Tibial artery (tissue), 4 donors: ENCODE results near the gene CFLAR.
"Not testable (repeated sequence)": the region's sequence is repeated elsewhere in the genome, so short reads cannot be mapped to it uniquely, and the experiment has no call there.

ENCODE experiments used
- DNase-seq, 2 donors: peaks; one replicate each; pipeline ENCODE4 v3.0.0-alpha.2; 2019
- H3K27ac ChIP-seq, 2 donors: fragments of 200-600 bp; sonication (generic) in 1 of 2; 1 replicate in 1 of 2; 2 replicates in 1 of 2; pipeline ENCODE4 v1.5.1; 2018 to 2019; ENCODE audit warnings: mild to moderate bottlenecking in 1 of 2
- H3K27me3 ChIP-seq, 2 donors: fragments of 200-600 bp; sonication (generic) in 1 of 2; one replicate each; pipeline versions ENCODE4 v1.5.1 to v1.6.0; 2016 to 2019
- H3K36me3 ChIP-seq, 3 donors: fragments of 200-600 bp; sonication (generic) in 2 of 3; one replicate each; pipeline ENCODE4 v1.5.1; 2016 to 2019; ENCODE audit warnings: mild to moderate bottlenecking in 2 of 3
- H3K4me1 ChIP-seq, 4 donors: fragments of 200-600 bp; sonication (generic) in 2 of 4; 1 replicate in 3 of 4; 2 replicates in 1 of 4; pipeline ENCODE4 v1.5.1; 2016 to 2019
- H3K4me3 ChIP-seq, 2 donors: fragments of 200-600 bp; sonication (generic) in 1 of 2; 1 replicate in 1 of 2; 2 replicates in 1 of 2; pipeline ENCODE4 v1.5.1; 2018 to 2019; ENCODE audit warnings: mild to moderate bottlenecking in 2 of 2
- H3K9me3 ChIP-seq, 3 donors: fragments of 200-600 bp; sonication (generic) in 1 of 3; one replicate each; pipeline ENCODE4 v1.5.1; 2016 to 2019
- intact Hi-C: fragments of 100-400 bp; cut with DNase I; formaldehyde crosslinking; loops from one replicate; pipeline ENCODE4 v1.15.0; 2023; ENCODE audit warnings: low total_unique reads
- TF ChIP-seq, protein P1 (sequence below), 2 experiments: fragments of 200-600 bp in 1 of 2; fragments of 450-650 bp in 1 of 2; IDR thresholded peaks; one replicate each; pipeline ENCODE4 v1.5.1; 2017 to 2019; ENCODE audit warnings: antibody characterized with exemption in 2 of 2, mild to moderate bottlenecking in 1 of 2, moderate library complexity in 1 of 2

CFLAR gene

DNA sequence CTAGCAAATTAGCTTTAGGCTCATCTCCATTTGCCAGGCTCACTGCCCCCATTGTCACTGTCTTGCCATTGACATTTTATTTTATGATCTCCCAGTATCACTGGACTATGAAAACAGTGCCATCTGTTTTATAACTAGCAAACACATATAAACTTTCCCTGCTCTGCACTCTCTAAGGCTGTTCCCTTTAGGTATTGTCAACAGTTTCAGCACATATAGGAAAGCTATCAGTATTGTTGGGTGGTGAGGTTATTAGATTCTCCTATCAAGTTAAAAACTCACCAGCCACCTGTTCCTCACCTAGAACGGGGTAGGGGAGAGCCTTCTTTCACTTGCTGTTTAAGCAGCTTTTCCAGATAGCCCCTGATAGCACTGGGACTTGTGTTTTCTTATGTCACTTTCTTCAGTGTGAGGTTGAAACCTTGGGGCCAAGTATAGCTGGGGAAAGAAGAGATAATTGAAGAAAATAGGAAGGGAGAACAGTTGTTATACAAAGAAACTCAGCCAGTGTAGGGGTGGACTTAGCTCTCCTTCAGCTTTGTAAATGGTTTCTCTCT, 32.5 kb downstream of the CFLAR start:
- no peaks in the 10 kb centered on the region for H3K9me3 ChIP-seq
- H3K27me3 ChIP-seq = no peaks in the 10 kb centered on the region
- no peak for DNase-seq
- H3K36me3 ChIP-seq = peaks cover 66 to 80% (median 79%) of the 10 kb centered on the region in 3 donors
- intact Hi-C loops = no loop called here
- H3K4me1 ChIP-seq = peaks cover 0 to 20% (median 12%) of the 10 kb centered on the region in 4 donors
- H3K27ac ChIP-seq = peak overlapping the region in 1 of 2 donors; percentile 10
- TF ChIP-seq, protein P1, sequence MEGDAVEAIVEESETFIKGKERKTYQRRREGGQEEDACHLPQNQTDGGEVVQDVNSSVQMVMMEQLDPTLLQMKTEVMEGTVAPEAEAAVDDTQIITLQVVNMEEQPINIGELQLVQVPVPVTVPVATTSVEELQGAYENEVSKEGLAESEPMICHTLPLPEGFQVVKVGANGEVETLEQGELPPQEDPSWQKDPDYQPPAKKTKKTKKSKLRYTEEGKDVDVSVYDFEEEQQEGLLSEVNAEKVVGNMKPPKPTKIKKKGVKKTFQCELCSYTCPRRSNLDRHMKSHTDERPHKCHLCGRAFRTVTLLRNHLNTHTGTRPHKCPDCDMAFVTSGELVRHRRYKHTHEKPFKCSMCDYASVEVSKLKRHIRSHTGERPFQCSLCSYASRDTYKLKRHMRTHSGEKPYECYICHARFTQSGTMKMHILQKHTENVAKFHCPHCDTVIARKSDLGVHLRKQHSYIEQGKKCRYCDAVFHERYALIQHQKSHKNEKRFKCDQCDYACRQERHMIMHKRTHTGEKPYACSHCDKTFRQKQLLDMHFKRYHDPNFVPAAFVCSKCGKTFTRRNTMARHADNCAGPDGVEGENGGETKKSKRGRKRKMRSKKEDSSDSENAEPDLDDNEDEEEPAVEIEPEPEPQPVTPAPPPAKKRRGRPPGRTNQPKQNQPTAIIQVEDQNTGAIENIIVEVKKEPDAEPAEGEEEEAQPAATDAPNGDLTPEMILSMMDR (IDR thresholded peaks at IDR 0.05) = no peak
- no peak overlapping the region for H3K4me3 ChIP-seq

DNA sequence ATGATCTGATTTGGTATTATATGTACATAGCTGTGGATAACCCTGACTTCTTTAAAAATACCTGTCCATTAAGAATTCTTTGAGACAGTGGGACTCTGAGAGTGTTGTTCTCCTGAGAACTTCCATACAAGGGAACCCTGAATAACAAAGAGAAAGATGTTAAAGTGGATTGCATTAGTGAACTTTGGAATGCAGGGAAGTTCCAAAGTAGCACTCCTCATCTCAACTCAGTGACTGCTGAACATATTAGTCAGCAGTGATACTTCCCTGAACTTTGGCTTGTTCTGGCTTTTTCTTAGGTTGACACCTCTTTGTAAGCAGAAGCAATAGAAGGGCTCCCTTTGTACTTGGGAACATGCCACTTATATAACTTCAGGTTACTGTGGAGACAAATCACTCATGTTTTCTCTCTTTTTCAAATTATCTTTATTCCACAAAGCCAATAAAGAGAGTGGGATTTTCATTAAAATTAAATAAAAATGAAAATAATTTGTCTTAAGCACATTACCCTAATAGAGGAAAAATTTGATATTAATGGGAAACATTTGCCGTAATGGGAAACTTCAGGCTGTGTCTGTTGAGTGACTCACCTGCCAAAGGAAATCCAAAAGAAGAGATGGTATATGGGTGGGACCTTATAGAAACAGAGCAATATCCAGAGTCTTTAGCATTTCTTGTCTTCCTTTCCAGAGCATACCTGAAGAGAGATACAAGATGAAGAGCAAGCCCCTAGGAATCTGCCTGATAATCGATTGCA, 33.3 kb downstream of the CFLAR start:
- Histone ChIP-seq H3K27me3 (no peaks in the 10 kb centered on the region), H3K4me3 (no peak overlapping the region), H3K36me3 (peaks cover 62 to 80% (median 78%) of the 10 kb centered on the region in 3 donors), H3K4me1 (peaks cover 0 to 20% (median 12%) of the 10 kb centered on the region in 4 donors), H3K9me3 (no peaks in the 10 kb centered on the region), H3K27ac (peak overlapping the region in 1 of 2 donors; percentile 5)
- DNase-seq = no peak
- intact Hi-C loops = no loop called here
- TF ChIP-seq, protein P1 (IDR thresholded peaks at IDR 0.05) = no peak

- H3K4me3 ChIP-seq, H3K9me3 ChIP-seq, DNase-seq, intact Hi-C loops, H3K27me3 ChIP-seq: not testable (repeated sequence)
- Histone ChIP-seq H3K36me3 (peaks cover 64 to 80% (median 78%) of the 10 kb centered on the region in 3 donors), H3K4me1 (peaks cover 0 to 20% (median 12%) of the 10 kb centered on the region in 4 donors), H3K27ac (peak overlapping the region in 1 of 2 donors; percentile 5)
These were observed 33.8 kb downstream of the CFLAR start for GRCh38 chr2:201149821-201150165.

- no peak overlapping the region for H3K4me3 ChIP-seq
- H3K27me3 ChIP-seq = no peaks in the 10 kb centered on the region
- intact Hi-C loops = no loop called here
- peak overlapping the region; percentile 24 to 60 for H3K27ac ChIP-seq
- peaks cover 68 to 82% (median 78%) of the 10 kb centered on the region in 3 donors for H3K36me3 ChIP-seq
- H3K4me1 ChIP-seq = peaks cover 0 to 20% (median 12%) of the 10 kb centered on the region in 4 donors
- TF ChIP-seq, protein P1 (IDR thresholded peaks at IDR 0.05) = no peak
- no peak for DNase-seq
- no peaks in the 10 kb centered on the region for H3K9me3 ChIP-seq
These were observed 34.6 kb downstream of the CFLAR start for GRCh38 chr2:201150454-201151020.

DNA sequence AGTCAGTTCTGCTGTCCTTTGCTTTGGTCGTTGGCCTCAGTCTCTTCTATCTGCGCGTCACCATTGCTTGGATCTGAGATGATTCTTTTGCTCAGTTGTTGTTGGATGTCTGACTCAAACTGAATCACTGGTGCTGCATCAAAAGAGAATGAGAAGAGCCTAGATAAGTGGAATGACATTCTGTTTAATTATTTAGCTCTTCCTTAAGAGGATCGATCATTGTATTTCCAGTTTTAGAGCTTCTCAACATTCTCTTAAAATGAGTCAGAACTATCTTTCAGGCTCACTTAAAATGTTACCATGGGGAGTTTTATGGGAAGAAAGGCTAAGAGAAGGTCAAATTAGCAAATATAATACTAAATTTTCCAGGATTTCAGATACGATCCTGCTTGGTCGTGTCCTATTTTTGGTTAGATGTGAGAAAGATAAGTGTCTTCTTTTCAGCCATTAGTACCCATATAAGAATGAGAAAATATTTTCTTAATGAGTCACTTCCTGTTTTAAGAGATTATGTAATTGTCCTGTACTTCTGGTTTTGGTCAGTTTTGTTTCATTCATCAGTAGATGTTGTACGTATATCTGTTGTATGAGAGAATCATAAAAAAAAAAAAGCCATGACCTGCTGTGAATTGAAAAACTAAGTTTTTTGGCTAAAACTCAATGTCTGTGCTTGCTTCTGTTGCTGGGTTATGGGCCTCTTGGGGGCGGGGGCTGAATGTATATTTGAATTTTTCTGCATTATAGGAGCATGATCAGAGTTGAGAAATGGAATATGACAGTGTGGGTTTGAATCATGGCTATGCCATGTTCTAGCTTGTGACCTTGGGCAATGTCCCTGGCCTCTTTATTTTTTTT, 35.4 kb downstream of the CFLAR start:
- Histone ChIP-seq H3K27ac (peak overlapping the region; percentile 24 to 60), H3K4me1 (peaks cover 0 to 20% (median 12%) of the 10 kb centered on the region in 4 donors), H3K4me3 (no peak overlapping the region), H3K9me3 (no peaks in the 10 kb centered on the region), H3K27me3 (no peaks in the 10 kb centered on the region), H3K36me3 (peaks cover 70 to 82% (median 78%) of the 10 kb centered on the region in 3 donors)
- intact Hi-C loops = no loop called here
- no peak for DNase-seq
- TF ChIP-seq, protein P1 (IDR thresholded peaks at IDR 0.05) = no peak
